Spleen (tissue), 11 donors: Measurements from ENCODE around the gene PNRC2. TPM values are rescaled to one million over a fixed set of nuclear protein-coding genes. Genes with fewer than 3 reads are reported as not detected.
A peak's percentile ranks its signal among the peaks of the same experiment; 100 is the strongest.
"Not testable (repeated sequence)": the region's sequence is repeated elsewhere in the genome, so short reads cannot be mapped to it uniquely, and the experiment has no call there.

Experiments used
- DNase-seq: peaks from one replicate; pipeline ENCODE4 v3.0.0-alpha.2; 2020
- H3K27ac ChIP-seq, 8 donors: fragments of 200-600 bp; sonication (generic) in 7 of 8; 1 replicate in 4 of 8; 2 replicates in 4 of 8; pipeline versions ENCODE4 v1.5.0 to v1.8.0; 2016 to 2021; ENCODE audit warnings: inconsistent platforms in 4 of 8, mild to moderate bottlenecking in 4 of 8, moderate library complexity in 1 of 8
- H3K27me3 ChIP-seq, 7 donors: fragments of 200-600 bp; sonication (generic) in 6 of 7; replicated peaks in 1 of 7; 1 replicate in 4 of 7; 2 replicates in 3 of 7; pipeline versions ENCODE4 v1.5.0 to v1.8.0; 2016 to 2021; ENCODE audit warnings: inconsistent platforms in 3 of 7, mild to moderate bottlenecking in 1 of 7
- H3K36me3 ChIP-seq, 6 donors: fragments of 200-600 bp; sonication (generic) in 5 of 6; 1 replicate in 4 of 6; 2 replicates in 2 of 6; pipeline versions ENCODE4 v1.5.0 to v1.8.0; 2016 to 2021; ENCODE audit warnings: inconsistent platforms in 2 of 6
- H3K4me1 ChIP-seq, 6 donors: fragments of 200-600 bp; sonication (generic) in 5 of 6; 1 replicate in 3 of 6; 2 replicates in 3 of 6; pipeline versions ENCODE4 v1.5.0 to v1.8.0; 2016 to 2021; ENCODE audit warnings: inconsistent platforms in 3 of 6
- H3K4me3 ChIP-seq, 8 donors: fragments of 200-600 bp; sonication (generic) in 7 of 8; 1 replicate in 4 of 8; 2 replicates in 4 of 8; pipeline versions ENCODE4 v1.5.0 to v1.8.0; 2016 to 2021; ENCODE audit warnings: inconsistent platforms in 4 of 8, mild to moderate bottlenecking in 4 of 8, moderate library complexity in 2 of 8
- H3K9me3 ChIP-seq, 8 donors: fragments of 200-600 bp; sonication (generic) in 7 of 8; 1 replicate in 4 of 8; 2 replicates in 4 of 8; pipeline versions ENCODE4 v1.5.0 to v1.8.0; 2016 to 2021; ENCODE audit warnings: inconsistent platforms in 4 of 8
- POLR2A ChIP-seq, 3 donors: fragments of 450-650 bp; IDR thresholded peaks; one replicate each; pipeline ENCODE4 v1.5.1; 2017; ENCODE audit warnings: antibody characterized with exemption in 3 of 3, mild to moderate bottlenecking in 1 of 3
- POLR2AphosphoS5 ChIP-seq, 3 donors: sonication (generic); formaldehyde crosslinking; IDR thresholded peaks; one replicate each; pipeline ENCODE4 v1.5.1; 2017; ENCODE audit warnings: antibody characterized with exemption in 3 of 3
- WGBS, 5 donors: extraction: QIAGEN DNeasy Blood & Tissue Kit in 3 of 5; methylation state at CpG; one replicate each; pipeline versions ENCODE4 v1.1.5 to v1.1.7; 2013 to 2018; 5-methylcytosine and 5-hydroxymethylcytosine counted together
- intact Hi-C: fragments of 100-400 bp; cut with DNase I; formaldehyde crosslinking; loops from one replicate; pipeline ENCODE4 v1.15.0; 2023; ENCODE audit warnings: low total_unique reads
- polyA plus RNA-seq, 3 donors: library from polyadenylated mRNA; stranded (reverse); fragments of 200-250 nt; gene quantifications; one replicate each; pipeline ENCODE4 v1.2.1, GENCODE V29; 2013
- total RNA-seq, 7 donors: library from RNA; depleted of rRNA in 3 of 7; stranded (reverse); fragments of >200 nt in 3 of 7; fragmentation: NEBNext Ultra II Directional in 4 of 7; extraction: Animal tissue kit (Norgen Biotek cat#: 25700) in 4 of 7; gene quantifications; one replicate each; pipeline versions ENCODE4 v1.1.0 to v1.2.1, GENCODE V29; 2016 to 2021
- TF ChIP-seq, protein P1 (sequence below), 11 experiments: fragments of 200-600 bp in 7 of 11; fragments of 450-650 bp in 4 of 11; sonication (generic) in 4 of 11; IDR thresholded peaks in 8 of 11; conservative IDR thresholded peaks in 3 of 11; 1 replicate in 7 of 11; 2 replicates in 4 of 11; pipeline versions ENCODE4 v1.4.0 to v1.8.0; 2016 to 2021; ENCODE audit warnings: antibody characterized with exemption in 11 of 11, inconsistent platforms in 4 of 11, mild to moderate bottlenecking in 1 of 11
- donor health status: healthy with polysubstance abuse.
- donor health status: DM: no; HTN: no; CAD: no; lungs with moderate emphysema.
- donor health status: DM: no; HTN: no; CAD: no.
- donor health status: Bipolar disorder and iron deficiency.
- donor health status: healthy.
- donor health status: DM: no; HTN: no; CAD: no.
- donor health status: DM: yes; HTN: yes; CAD: no.

The PNRC2 gene
- total and polyA plus RNA-seq, 10 donors, result 83.0 to 127 (median 114) TPM

DNA sequence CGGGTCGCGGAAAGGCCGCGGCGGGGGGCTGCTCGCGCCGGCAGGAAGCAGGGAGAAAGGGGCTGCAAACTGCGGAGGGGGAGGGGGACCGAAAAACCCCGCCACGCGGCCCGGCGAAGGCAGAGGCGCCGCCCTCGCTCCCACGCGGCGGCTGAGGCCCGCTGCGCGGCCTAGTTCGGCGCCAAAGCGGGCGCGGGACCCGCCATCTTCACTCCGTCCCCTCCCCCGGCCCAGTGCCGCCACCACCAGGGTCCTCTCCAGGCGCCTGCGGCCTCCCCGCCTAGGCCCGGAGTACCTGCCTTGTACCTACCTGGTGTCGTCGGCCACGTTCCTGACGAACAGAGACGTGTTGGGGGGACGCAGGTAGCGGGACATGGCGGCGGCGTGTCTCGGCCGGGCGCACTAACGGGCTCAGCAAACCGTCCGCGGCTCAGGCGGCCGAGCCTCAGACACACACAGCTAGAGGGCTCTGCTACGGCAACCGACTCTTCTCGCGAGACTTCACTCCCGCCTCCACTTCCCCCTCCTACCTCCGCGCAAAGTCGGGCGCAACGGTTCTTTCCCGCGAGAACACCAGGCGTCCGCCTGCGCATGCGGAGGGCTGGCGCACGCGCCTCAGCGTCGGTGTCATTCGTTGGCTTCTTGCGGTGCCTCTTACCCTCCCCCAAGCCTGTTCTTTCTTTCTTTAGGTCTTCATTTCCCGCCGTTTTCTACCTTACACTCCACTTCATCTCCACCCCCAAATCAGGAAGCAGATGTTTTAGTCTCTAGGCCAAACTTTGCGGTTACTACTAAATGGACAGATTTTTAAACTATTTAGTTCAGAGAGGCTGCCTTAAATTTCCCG lies 20.5 kb downstream of the PNRC2 start, which contains the start of gene SRSF10:
Gene SRSF10, minus strand, starts transcription at position 447 of the 847 bp plus-strand sequence. Its CDS starts 72 bp downstream, at position 375.
- 0 to 1% (median 1%) methylated on average over 60 to 84 of the region's 84 CpGs for WGBS, 5 donors
- Histone ChIP-seq H3K4me1 (peaks cover 30 to 62% (median 59%) of the 10 kb centered on the region in 6 donors), H3K4me3 (peak within 1 kb of the TSS; percentile 79 to 92 (median 87)), H3K36me3 (peaks cover 0 to 11% (median 2%) of the 10 kb centered on the region in 6 donors), H3K27ac (peak within 1 kb of the TSS; percentile 96 to 98 (median 97)), H3K9me3 (no peaks in the 10 kb centered on the region), H3K27me3 (no peaks in the 10 kb centered on the region)
- TF ChIP-seq POLR2AphosphoS5 (IDR thresholded peaks at IDR 0.05) (peak; percentile 100), POLR2A (IDR thresholded peaks at IDR 0.05) (peak; percentile 80 to 98 (median 98))
- TF ChIP-seq, protein P1, sequence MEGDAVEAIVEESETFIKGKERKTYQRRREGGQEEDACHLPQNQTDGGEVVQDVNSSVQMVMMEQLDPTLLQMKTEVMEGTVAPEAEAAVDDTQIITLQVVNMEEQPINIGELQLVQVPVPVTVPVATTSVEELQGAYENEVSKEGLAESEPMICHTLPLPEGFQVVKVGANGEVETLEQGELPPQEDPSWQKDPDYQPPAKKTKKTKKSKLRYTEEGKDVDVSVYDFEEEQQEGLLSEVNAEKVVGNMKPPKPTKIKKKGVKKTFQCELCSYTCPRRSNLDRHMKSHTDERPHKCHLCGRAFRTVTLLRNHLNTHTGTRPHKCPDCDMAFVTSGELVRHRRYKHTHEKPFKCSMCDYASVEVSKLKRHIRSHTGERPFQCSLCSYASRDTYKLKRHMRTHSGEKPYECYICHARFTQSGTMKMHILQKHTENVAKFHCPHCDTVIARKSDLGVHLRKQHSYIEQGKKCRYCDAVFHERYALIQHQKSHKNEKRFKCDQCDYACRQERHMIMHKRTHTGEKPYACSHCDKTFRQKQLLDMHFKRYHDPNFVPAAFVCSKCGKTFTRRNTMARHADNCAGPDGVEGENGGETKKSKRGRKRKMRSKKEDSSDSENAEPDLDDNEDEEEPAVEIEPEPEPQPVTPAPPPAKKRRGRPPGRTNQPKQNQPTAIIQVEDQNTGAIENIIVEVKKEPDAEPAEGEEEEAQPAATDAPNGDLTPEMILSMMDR (IDR thresholded peaks at IDR 0.05 in 8 of 11, conservative IDR thresholded peaks at IDR 0.05 in 3 of 11), result peak in 10 of 11 experiments; percentile 15 to 79 (median 61)
- intact Hi-C loops, result no loop called here
- peak; percentile 99 for DNase-seq

DNA sequence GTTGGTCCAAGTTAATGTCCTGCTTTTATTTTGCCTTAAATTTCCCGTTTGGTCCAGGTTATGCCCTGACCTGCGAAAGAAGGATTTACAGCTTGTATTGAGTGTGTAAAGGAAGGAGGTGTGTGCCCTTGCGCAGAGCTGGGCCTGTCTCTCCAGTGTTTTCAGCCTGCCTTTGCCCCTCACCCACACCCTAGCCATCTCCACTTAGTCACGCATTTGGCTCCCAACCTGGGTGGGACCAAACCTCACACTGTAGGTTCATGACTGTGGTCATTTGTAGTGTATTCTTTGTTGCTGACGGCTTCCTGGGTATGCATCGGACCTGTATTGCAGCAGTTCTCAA lies 21.1 kb downstream of the PNRC2 start:
- Histone ChIP-seq H3K9me3 (no peaks in the 10 kb centered on the region), H3K27ac (peak overlapping the region; percentile 57 to 98 (median 96)), H3K4me3 (peak overlapping the region; percentile 10 to 92 (median 85)), H3K36me3 (peaks cover 0 to 9% (median 0%) of the 10 kb centered on the region in 6 donors), H3K4me1 (peaks cover 30 to 56% (median 53%) of the 10 kb centered on the region in 6 donors), H3K27me3 (no peaks in the 10 kb centered on the region)
- intact Hi-C loops, result no loop called here
- WGBS, 5 donors, result 14 to 35% (median 23%) methylated on average over 6 of the region's 6 CpGs
- DNase-seq, result peak; percentile 78
- TF ChIP-seq, protein P1 (IDR thresholded peaks at IDR 0.05 in 8 of 11, conservative IDR thresholded peaks at IDR 0.05 in 3 of 11), result no peak
- TF ChIP-seq POLR2AphosphoS5 (IDR thresholded peaks at IDR 0.05) (no peak), POLR2A (IDR thresholded peaks at IDR 0.05) (no peak)

DNA sequence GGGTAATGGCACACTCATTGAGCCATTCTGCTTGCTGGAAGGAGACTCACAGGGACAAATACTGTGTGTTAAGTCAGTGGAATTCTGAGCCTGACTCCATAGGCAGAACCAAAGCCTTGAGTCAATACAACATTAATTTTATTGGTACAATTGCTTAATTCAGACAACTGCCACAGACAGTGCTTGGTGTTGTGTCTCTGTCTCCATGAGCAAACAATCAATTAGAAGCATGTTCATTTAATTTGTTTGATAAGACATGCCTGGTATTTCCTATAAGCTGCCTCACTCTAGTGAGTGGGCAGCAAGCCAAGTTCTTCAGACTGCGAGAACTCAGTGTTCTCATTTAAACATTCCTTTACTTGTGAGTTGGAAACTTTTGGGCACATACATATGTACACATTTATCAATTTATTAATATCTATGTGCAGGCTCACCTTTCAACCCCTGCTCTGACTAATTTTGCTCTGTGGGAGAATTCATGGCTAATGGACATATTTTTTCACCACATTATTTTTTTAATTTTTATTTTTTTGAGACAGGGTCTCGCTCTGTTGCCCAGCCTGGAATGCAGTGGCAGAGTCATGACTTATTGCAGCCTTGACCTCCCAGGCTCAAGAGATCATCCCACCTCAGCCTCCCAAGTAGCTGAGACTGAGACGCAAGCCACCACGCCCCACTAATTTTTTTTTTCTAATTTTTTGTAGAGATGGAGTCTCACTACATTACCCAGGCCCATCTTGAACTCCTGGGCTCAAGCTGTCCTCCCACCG lies 25.0 kb downstream of the PNRC2 start:
- Histone ChIP-seq H3K9me3 (no peaks in the 10 kb centered on the region), H3K27me3 (no peaks in the 10 kb centered on the region), H3K36me3 (no peaks in the 10 kb centered on the region), H3K27ac (peak overlapping the region in 2 of 8 donors; percentile 28 to 34), H3K4me1 (peaks cover 0 to 24% (median 15%) of the 10 kb centered on the region in 6 donors), H3K4me3 (no peak overlapping the region)
- TF ChIP-seq, protein P1 (IDR thresholded peaks at IDR 0.05 in 8 of 11, conservative IDR thresholded peaks at IDR 0.05 in 3 of 11), result no peak
- no peak for TF ChIP-seq POLR2AphosphoS5 (IDR thresholded peaks at IDR 0.05)
- no peak for TF ChIP-seq POLR2A (IDR thresholded peaks at IDR 0.05)
- intact Hi-C loops, result no loop called here
- WGBS, 5 donors, result 75 to 88% (median 85%) methylated on average over 5 of the region's 5 CpGs
- DNase-seq, result no peak

DNA sequence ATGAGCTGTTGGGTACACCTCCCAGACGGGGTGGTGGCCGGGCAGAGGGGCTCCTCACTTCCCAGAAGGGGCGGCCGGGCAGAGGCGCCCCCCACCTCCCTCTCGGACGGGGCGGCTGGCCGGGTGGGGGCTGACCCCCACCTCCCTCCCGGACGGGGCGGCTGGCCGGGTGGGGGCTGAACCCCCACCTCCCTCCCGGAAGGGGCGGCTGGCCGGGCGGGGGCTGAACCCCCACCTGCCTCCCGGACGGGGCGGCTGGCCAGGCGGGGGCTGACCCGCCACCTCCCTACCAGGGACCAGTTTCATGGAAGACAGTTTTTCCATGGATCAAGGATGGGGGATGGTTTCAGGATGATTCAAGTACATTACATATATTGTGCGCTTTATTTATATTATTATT lies 27.4 kb downstream of the PNRC2 start:
- H3K27me3 ChIP-seq, H3K9me3 ChIP-seq, DNase-seq, intact Hi-C loops, H3K27ac ChIP-seq, H3K36me3 ChIP-seq, H3K4me3 ChIP-seq: not testable (repeated sequence)
- H3K4me1 ChIP-seq, result peaks cover 0 to 13% (median 0%) of the 10 kb centered on the region in 6 donors
- 90 to 97% (median 94%) methylated on average over 15 to 23 of the region's 23 CpGs for WGBS, 5 donors
